GM21381 (cell line): ENCODE measurements around the gene ADK.
A peak's percentile ranks its signal among the peaks of the same experiment; 100 is the strongest.

Experiments used
- ATAC-seq: cut with Tn5 transposase; IDR thresholded peaks from one replicate; pipeline ENCODE4 v1.9.1; 2021; ENCODE audit warnings: mild to moderate bottlenecking, moderate library complexity; ENCODE audit not compliant: unreplicated experiment

Gene ADK

DNA sequence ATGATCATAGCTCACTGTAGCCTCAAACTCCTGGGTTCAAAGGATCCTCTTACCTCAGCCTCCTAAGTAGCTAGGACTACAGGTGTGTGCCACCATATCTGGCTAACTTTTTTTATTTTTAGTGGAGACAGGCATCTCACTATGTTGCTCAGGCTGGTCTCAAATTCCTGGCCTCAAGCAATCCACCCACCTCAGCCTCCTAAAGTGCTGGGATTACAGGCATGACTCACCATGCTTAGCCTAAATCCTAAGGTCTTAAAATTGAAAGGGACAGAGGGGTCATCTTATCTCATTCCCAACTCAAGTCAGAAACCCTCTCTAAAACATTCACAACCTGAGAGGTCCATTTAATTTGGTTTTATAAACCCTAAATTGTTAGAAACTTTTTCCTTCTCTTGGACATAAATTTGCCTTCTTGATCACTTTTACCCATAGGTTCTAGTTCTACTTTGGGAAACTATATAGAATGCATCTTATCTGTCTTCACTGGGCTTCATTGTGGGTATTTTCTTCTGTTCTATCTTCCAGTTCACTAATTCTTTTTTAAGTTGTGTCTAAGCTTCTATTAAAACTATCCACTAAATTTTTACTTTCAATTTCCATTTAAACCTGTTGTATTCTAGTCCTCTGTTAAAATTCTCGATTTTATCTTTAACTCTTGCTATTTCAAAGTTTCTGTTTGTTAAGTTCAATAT is 492.0 kb downstream of the ADK start:
- ATAC-seq = no peak

GRCh38 chr10:74643596-74643975 is 492.6 kb downstream of the ADK start:
- no peak for ATAC-seq

DNA sequence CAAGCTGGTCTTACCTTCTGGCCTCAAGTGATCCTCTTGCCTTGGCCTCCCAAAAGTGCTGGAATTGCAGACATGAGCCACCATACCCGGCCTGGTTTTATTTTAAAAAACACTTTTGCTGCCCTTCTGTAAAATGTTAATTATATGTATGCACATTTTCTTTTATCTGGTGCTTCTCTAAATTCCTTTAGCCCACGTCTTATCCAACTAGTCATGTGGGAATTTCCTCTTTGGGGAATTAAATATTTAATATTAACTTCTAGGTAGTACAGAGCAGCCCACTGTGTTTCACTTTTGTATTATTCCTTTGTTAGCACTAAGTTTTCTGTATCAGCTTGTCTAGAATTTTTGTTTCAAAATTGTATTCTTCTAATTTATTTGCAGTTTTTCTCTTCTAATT is 493.7 kb downstream of the ADK start:
- ATAC-seq = no peak

- no peak for ATAC-seq
Measured at GRCh38 chr10:74645692-74646091, 494.7 kb downstream of the ADK start.

GRCh38 chr10:74650613-74651012 is 499.6 kb downstream of the ADK start:
- ATAC-seq = no peak

DNA sequence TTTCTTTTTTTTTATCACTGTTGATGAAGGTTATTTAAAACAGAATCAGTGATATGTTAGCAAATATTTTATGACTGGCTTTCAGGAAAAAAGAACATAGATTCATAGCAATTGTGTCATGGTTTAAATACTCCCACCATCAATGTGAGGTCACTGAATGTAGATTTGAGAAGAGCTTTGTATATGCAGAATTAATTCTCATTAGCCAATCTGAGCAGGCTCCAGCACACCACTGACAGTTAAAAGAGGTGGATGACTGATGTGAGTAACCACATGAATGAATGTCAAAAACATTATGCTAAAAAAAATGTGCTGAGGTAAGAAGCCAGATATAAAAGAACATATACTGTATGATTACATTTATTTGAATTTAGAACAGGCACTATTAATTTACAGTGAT is 500.5 kb downstream of the ADK start:
- ATAC-seq = no peak

DNA sequence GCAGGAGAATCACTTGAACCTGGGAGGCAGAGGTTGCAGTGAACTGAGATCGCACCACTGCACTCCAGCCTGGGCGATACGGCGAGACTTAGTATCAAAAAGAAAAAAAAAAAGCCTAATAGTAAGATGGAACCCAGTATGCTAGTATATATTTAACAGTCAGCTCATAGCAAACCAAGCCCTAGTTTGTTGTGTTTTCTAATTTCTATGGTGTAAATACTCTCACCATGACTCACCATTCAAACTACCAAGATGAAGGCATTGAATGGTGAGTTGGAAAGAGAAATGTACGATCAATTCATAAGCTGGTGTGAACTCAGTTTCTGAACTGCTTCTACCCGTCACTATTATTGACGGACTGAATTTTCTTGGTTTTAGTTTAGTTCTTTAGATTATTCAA is 501.6 kb downstream of the ADK start:
- ATAC-seq = no peak

- ATAC-seq = no peak
Measured at GRCh38 chr10:74658511-74658910, 507.5 kb downstream of the ADK start.

- ATAC-seq = no peak
Measured at GRCh38 chr10:74662635-74663034, 511.6 kb downstream of the ADK start.

GRCh38 chr10:74669210-74669609 is 518.2 kb downstream of the ADK start:
- no peak for ATAC-seq

DNA sequence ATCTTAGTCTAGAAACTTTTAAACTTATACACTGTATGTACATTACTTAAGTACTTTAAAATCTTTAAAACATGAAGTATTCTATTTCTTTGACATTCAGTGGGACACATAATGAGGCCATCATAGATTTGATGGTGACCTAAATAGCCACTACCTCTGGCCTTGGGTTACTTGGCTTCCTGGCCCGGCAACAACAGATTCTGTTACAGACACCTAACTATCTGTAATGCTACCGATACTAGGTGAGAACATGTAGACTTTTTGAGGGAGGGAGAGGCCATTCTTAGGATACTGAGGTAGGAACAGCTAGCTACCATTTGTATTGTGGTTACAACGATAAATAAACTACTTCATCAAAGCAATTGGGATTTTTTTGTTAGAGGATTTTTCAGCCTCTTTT is 520.7 kb downstream of the ADK start:
- no peak for ATAC-seq

DNA sequence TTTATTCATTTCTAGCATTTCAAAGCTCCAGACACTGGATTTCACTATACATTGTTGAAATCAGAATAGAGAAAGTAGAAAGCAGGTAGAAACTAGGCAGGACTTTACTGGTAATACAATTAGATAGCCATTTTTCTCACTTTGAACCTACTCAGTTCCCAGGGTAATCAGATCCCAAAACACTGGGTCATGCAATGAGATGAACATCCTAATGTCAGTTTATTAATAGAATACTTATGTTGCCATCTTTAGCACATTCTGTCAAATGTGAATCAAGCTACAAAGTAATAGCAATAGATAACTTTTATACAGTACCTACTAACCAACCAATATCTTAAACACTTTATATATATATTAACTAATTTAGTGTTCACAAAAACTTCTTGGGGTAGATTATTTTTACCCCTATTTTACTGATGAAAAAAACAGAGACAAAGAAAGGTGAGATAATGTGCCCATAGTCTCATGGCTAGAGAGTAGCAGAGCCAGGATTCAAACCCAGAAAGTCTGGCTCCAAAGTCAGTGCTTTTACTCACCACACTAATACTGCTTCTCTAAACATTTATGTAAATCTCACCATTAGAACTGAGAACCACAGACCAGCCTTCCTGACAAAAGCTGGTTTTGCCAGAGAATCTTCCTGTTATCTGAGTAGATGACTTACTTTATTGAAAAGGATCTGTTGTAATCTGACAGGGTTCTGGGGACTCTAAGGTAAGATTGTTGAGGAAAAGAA is 521.6 kb downstream of the ADK start:
- no peak for ATAC-seq

- no peak for ATAC-seq
Measured at GRCh38 chr10:74674927-74675326, 523.9 kb downstream of the ADK start.

- no peak for ATAC-seq
Measured at GRCh38 chr10:74675484-74675883, 524.5 kb downstream of the ADK start.

- peak; percentile 75 for ATAC-seq
Measured at GRCh38 chr10:74677951-74678350, 526.9 kb downstream of the ADK start.

DNA sequence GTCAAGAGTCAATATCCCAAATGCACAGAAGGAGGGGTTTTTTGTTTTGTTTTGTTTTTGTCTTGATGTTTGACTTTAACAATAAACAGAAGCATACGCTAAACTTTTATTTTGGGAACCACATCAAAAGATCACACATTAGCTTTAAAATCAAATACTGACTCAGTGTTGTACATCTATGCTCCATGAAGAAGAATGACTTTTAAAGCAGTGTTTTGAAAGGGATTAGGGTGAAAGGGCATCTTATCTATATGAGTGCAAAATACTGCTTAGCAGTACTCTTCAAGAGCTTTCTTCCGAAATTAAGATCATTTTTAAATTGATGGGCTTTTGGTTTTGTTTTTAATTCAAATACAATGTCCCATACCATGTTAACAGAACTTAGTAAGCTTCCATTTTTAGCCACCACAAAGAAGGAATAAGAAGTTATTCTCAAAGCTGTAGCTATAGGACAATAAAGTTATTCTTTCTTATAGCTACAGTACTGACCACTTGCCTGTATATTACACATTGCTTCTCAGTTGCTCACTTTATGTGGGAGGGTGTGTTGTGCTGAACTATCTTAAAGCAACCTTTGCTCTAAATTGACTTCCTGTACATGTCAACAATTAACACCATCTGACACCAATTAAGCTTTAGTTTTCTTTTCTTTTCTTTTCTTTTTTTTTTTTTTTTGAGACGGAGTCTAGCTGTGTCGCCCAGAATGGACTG is 531.1 kb downstream of the ADK start:
- ATAC-seq = no peak

GRCh38 chr10:74683067-74683466 is 532.0 kb downstream of the ADK start:
- no peak for ATAC-seq

- no peak for ATAC-seq
Measured at GRCh38 chr10:74683621-74684364, 532.8 kb downstream of the ADK start.

DNA sequence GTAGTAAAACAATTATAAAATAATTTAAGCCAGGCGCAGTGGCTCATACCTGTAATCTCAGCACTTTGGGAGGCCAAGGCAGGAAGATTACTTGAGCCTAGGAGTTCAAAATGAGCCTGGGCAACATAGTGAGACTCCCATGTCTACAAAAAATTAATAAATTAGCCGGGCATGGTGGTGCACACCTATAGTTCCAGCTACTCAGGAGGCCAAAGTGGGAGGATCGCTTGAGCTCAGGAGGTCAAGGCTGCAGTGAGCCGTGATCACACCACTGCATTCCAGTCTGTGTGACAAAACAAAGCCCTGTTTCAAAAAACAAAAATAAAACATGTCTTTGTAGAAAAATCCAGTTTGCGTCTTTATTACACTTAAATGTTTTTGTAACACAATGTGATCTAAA is 533.4 kb downstream of the ADK start:
- ATAC-seq = no peak

DNA sequence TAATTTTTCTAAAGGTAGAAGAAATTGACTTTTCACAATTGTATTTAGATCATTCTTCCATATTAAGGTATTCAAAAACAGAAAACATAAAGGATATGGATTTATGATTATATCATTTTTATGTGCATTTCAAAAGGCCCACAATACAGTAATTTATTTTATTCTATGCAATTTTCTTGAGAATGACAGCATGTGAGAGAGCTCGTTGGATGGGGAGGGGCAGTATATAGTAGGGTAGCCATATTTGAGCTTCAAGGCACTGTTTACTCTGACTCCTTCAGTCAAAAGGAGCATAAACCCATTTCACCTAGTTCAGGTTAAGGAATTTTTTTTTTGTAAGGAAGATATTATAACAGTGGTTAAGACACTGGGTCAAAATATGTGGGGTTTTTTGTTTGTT is 534.5 kb downstream of the ADK start:
- no peak for ATAC-seq

GRCh38 chr10:74690393-74690792 is 539.4 kb downstream of the ADK start:
- no peak for ATAC-seq
